WERI-Rb-1 (cell line): Measurements from ENCODE around the gene CBFA2T3.

ENCODE experiments used
- DNase-seq: peaks from one replicate; pipeline ENCODE4 v3.0.0-alpha.2; 2020
- H3K27ac ChIP-seq: fragments of 250-450 bp; sonication (Bioruptor Pico); 2 replicates; pipeline ENCODE4 v1.5.1; 2020; ENCODE audit warnings: mild to moderate bottlenecking, moderate library complexity
- H3K27me3 ChIP-seq: fragments of 250-450 bp; sonication (Bioruptor Pico); 2 replicates; pipeline ENCODE4 v1.5.1; 2021; ENCODE audit warnings: mild to moderate bottlenecking, low read depth, moderate library complexity; ENCODE audit not compliant: insufficient read depth, severe bottlenecking
- H3K36me3 ChIP-seq: fragments of 250-450 bp; sonication (Bioruptor Pico); 2 replicates; pipeline ENCODE4 v1.5.1; 2020; ENCODE audit warnings: mild to moderate bottlenecking, moderate library complexity
- H3K4me3 ChIP-seq: 2 replicates; pipeline ENCODE4 v1.5.1; 2011; ENCODE audit warnings: low read depth, mild to moderate bottlenecking, control low read depth, low read length
- H3K9me3 ChIP-seq: fragments of 250-450 bp; sonication (Bioruptor Pico); 2 replicates; pipeline ENCODE4 v1.5.1; 2021; ENCODE audit warnings: mild to moderate bottlenecking, moderate library complexity; ENCODE audit not compliant: severe bottlenecking
- TF ChIP-seq, protein P1 (sequence below): IDR thresholded peaks from 2 replicates; pipeline ENCODE4 v1.5.1; 2011; ENCODE audit warnings: low read depth, mild to moderate bottlenecking, control low read depth, inconsistent platforms, low read length

The CBFA2T3 gene

DNA sequence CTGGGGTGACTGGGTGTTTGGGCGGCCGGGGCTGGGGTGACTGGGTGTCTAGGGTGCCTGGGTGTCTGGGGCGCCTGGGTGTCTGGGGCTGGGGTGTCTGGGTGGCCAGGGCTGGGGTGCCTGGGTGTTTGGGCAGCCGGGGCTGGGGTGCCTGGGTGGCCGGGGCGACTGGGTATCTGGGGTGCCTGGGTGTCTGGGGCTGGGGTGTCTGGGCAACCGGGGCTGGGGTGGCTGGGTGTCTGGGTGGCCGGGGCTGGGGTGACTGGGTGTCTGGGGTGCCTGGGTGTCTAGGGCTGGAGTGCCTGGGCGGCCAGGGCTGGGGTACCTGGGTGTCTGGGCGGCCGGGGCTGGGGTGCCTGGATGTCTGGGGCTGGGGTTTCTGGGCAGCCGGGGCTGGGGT is 151.9 kb downstream of the CBFA2T3 start:
- DNase-seq, result no peak
- Histone ChIP-seq H3K27me3 (no peaks in the 10 kb centered on the region), H3K9me3 (no peaks in the 10 kb centered on the region), H3K4me3 (no peak overlapping the region), H3K27ac (no peak overlapping the region), H3K36me3 (no peaks in the 10 kb centered on the region)
- TF ChIP-seq, protein P1, sequence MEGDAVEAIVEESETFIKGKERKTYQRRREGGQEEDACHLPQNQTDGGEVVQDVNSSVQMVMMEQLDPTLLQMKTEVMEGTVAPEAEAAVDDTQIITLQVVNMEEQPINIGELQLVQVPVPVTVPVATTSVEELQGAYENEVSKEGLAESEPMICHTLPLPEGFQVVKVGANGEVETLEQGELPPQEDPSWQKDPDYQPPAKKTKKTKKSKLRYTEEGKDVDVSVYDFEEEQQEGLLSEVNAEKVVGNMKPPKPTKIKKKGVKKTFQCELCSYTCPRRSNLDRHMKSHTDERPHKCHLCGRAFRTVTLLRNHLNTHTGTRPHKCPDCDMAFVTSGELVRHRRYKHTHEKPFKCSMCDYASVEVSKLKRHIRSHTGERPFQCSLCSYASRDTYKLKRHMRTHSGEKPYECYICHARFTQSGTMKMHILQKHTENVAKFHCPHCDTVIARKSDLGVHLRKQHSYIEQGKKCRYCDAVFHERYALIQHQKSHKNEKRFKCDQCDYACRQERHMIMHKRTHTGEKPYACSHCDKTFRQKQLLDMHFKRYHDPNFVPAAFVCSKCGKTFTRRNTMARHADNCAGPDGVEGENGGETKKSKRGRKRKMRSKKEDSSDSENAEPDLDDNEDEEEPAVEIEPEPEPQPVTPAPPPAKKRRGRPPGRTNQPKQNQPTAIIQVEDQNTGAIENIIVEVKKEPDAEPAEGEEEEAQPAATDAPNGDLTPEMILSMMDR, result no peak
